Stimulated activated CD8-positive, alpha-beta memory T cell treated with anti-CD3 and anti-CD28 coated beads, Interleukin-4, amount 100 ng/mL, for 1 hour (primary cell): ENCODE results near the gene C1orf21.

Experiments used
- DNase-seq, 2 donors: peaks; one replicate each; pipeline ENCODE4 v3.0.0-alpha.2; 2020; ENCODE audit warnings: low read depth in 2 of 2, low spot score in 1 of 2

C1orf21 gene

GRCh38 chr1:184650177-184650866, 263.5 kb downstream of the C1orf21 start:
- no peak for DNase-seq

- DNase-seq: no peak
Observed at GRCh38 chr1:184655185-184655584, 268.4 kb downstream of the C1orf21 start.

- DNase-seq: no peak
Observed at GRCh38 chr1:184656221-184656620, 269.4 kb downstream of the C1orf21 start.

- no peak for DNase-seq
Observed at GRCh38 chr1:184658055-184658454, 271.2 kb downstream of the C1orf21 start.

GRCh38 chr1:184660462-184661191, 273.8 kb downstream of the C1orf21 start:
- DNase-seq: no peak

GRCh38 chr1:184661801-184662200, 275.0 kb downstream of the C1orf21 start:
- no peak for DNase-seq

GRCh38 chr1:184664042-184664660, 277.3 kb downstream of the C1orf21 start:
- DNase-seq: no peak

- DNase-seq: no peak
Observed at GRCh38 chr1:184664661-184665060, 277.8 kb downstream of the C1orf21 start.

- DNase-seq: no peak
Observed at GRCh38 chr1:184665360-184665759, 278.5 kb downstream of the C1orf21 start.

- DNase-seq: no peak
Observed at GRCh38 chr1:184669391-184669790, 282.6 kb downstream of the C1orf21 start.

GRCh38 chr1:184672013-184672726, 285.3 kb downstream of the C1orf21 start:
- no peak for DNase-seq

- no peak for DNase-seq
Observed at GRCh38 chr1:184673305-184673704, 286.5 kb downstream of the C1orf21 start.

- no peak for DNase-seq
Observed at GRCh38 chr1:184677344-184677743, 290.5 kb downstream of the C1orf21 start.
